Measurements from ENCODE around the gene DTYMK.

- TF ChIP-seq POLR2A (IDR thresholded peaks at IDR 0.05) (no peak), CTCF (IDR thresholded peaks at IDR 0.05) (no peak)
These were observed 42.0 kb upstream of the DTYMK start for GRCh38 chr2:241728627-241729026.

Measured in testis (tissue), 2 donors.